ENCODE data around the gene TSPAN18.

Gene TSPAN18

GRCh38 chr11:44791316-44791925 is 64.7 kb downstream of the TSPAN18 start:
- in situ Hi-C loops (cut with MboI; ENCODE audit: low sequenced_read_pairs) = no loop called here

- in situ Hi-C loops (cut with MboI; ENCODE audit: low sequenced_read_pairs) = no loop called here
Measured at GRCh38 chr11:44792171-44792570, 65.4 kb downstream of the TSPAN18 start.

GRCh38 chr11:44793350-44794090 is 66.8 kb downstream of the TSPAN18 start:
- in situ Hi-C loops (cut with MboI; ENCODE audit: low sequenced_read_pairs) = no loop called here

GRCh38 chr11:44795803-44796535 is 69.2 kb downstream of the TSPAN18 start:
- in situ Hi-C loops (cut with MboI; ENCODE audit: low sequenced_read_pairs) = no loop called here

- in situ Hi-C loops (cut with MboI; ENCODE audit: low sequenced_read_pairs) = no loop called here
Measured at GRCh38 chr11:44797051-44797450, 70.3 kb downstream of the TSPAN18 start.

- in situ Hi-C loops (cut with MboI; ENCODE audit: low sequenced_read_pairs) = no loop called here
Measured at GRCh38 chr11:44797886-44798606, 71.3 kb downstream of the TSPAN18 start.

- in situ Hi-C loops (cut with MboI; ENCODE audit: low sequenced_read_pairs) = no loop called here
Measured at GRCh38 chr11:44798607-44798972, 71.8 kb downstream of the TSPAN18 start.

- in situ Hi-C loops (cut with MboI; ENCODE audit: low sequenced_read_pairs) = no loop called here
Measured at GRCh38 chr11:44799012-44799411, 72.2 kb downstream of the TSPAN18 start.

GRCh38 chr11:44802347-44802746 is 75.6 kb downstream of the TSPAN18 start:
- in situ Hi-C loops (cut with MboI; ENCODE audit: low sequenced_read_pairs) = no loop called here

- in situ Hi-C loops (cut with MboI; ENCODE audit: low sequenced_read_pairs) = no loop called here
Measured at GRCh38 chr11:44803009-44803408, 76.2 kb downstream of the TSPAN18 start.

GRCh38 chr11:44804449-44805437 is 78.0 kb downstream of the TSPAN18 start:
- in situ Hi-C loops (cut with MboI; ENCODE audit: low sequenced_read_pairs) = no loop called here

- in situ Hi-C loops (cut with MboI; ENCODE audit: low sequenced_read_pairs) = no loop called here
Measured at GRCh38 chr11:44805596-44805995, 78.8 kb downstream of the TSPAN18 start.

GRCh38 chr11:44808053-44808753 is 81.4 kb downstream of the TSPAN18 start:
- in situ Hi-C loops (cut with MboI; ENCODE audit: low sequenced_read_pairs) = no loop called here

GRCh38 chr11:44809283-44809682 is 82.5 kb downstream of the TSPAN18 start:
- in situ Hi-C loops (cut with MboI; ENCODE audit: low sequenced_read_pairs) = no loop called here

- in situ Hi-C loops (cut with MboI; ENCODE audit: low sequenced_read_pairs) = no loop called here
Measured at GRCh38 chr11:44811841-44812448, 85.2 kb downstream of the TSPAN18 start.

GRCh38 chr11:44812971-44813370 is 86.2 kb downstream of the TSPAN18 start:
- in situ Hi-C loops (cut with MboI; ENCODE audit: low sequenced_read_pairs) = no loop called here

GRCh38 chr11:44813401-44813800 is 86.6 kb downstream of the TSPAN18 start:
- in situ Hi-C loops (cut with MboI; ENCODE audit: low sequenced_read_pairs) = no loop called here

- in situ Hi-C loops (cut with MboI; ENCODE audit: low sequenced_read_pairs) = no loop called here
Measured at GRCh38 chr11:44814881-44815592, 88.3 kb downstream of the TSPAN18 start.
